Activated CD8-positive, alpha-beta memory T cell treated with anti-CD3 and anti-CD28 coated beads, Interleukin-2, amount 50 U/mL, for 48 hours (primary cell): ENCODE measurements around the gene RAB36.

Experiments
- DNase-seq: peaks from one replicate; pipeline ENCODE4 v3.0.0-alpha.2; 2020

The RAB36 gene

DNA sequence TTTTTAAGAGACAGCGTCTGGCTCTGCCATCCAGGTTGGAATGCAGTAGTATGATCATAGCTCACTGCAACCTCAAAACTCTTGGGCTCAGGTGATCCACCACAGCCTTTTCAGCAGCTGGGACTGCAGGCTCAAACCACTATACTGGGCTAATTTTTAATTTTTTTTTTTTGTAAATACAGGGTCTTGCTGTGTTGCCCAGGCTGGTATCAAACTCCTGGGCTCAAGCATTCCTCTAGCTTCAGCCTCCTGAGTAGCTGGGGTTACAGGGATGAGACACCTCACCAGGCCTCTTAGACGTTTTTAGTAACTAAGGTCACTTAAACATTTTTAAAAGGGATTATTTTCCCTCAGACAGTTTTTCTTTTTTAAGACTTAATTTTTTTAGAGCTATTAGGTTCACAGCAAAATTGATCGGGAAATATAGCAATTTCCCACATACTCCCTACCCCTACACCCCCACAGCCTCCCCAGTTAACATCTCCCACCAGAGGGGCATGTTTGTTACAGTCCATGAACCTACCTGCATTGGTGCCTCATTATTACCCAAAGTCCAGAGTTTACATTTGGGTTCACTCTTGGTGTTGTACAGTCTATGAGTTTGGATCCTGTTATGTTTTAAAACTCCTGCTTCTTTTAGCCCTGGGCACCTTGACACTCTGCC lies 39.0 kb downstream of the RAB36 start:
- DNase-seq: no peak

DNA sequence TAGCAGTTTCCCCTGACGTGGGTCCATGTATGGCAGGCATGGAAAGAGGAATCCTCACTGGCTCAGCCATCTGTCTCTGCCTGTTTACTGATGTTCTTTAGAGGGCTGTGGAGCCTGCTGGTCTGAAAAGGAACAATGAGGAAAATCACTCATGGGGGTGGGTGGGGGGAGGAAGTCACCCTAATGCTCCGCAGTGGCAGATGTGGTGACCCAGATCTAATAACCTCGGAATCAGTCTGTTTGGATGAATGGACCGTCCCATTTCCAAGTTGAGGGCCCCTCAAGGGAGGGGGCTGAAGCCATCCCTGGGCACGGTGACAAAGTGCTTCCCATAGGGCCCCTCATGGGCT lies 39.5 kb downstream of the RAB36 start:
- no peak for DNase-seq

DNA sequence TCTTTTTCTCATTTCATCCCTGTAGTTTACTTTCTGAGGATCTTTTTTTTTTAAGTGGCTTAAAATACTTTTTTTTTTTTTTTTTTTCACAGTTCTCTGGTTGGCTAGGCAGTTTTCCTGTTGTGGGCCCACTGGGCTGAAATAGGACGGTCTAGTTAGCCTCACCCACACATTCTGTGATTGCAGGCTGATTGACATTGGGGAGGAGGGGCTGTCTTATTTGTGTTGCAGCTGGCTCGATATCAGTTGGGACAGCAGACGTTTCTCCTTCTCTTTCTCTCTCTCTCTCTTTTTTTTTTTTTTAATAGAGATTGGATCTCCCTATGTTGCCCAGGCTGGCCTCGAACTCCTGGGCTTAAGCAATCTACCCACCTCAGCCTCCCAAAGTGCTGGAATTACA lies 41.9 kb downstream of the RAB36 start:
- no peak for DNase-seq

DNA sequence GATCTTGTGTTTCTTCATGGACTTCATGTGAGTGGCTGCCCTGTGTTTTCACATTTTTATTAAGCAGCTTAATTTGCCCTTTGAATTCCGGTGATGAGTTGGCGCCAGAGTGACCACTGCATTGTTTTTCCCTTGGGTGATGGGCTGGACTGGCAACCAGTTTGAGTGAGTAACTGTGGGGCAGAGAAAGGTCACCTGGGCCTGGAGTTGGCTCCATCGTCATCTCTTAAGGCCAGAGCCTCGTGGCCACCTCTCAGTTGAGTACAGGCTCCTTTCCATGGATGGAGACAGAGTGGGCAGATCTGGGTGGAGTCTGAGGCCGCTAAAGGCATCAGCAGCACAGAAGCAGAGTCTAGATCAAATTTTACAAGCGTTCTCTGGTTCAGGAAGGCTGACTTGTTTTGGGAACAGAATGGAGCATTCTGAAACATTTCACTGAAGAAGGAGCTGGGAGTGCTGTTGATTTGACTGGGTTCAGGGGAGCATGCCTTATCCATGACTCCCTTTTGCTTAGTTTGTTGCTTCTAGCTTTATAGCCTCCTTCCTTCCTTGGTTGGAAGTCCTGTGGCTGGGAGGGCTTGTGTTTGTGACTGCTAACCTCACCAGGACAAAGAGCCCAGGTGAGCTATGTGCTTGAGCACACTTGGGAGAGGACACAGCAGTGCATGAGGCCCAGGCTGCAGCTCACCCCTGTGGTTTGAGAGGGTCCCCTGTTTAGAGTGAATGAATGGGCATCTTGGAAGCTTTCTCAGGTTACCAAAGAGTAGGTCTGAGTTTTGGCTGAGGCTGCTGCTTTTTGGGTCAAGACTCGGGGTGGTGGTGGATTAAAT lies 42.8 kb downstream of the RAB36 start:
- DNase-seq: no peak

DNA sequence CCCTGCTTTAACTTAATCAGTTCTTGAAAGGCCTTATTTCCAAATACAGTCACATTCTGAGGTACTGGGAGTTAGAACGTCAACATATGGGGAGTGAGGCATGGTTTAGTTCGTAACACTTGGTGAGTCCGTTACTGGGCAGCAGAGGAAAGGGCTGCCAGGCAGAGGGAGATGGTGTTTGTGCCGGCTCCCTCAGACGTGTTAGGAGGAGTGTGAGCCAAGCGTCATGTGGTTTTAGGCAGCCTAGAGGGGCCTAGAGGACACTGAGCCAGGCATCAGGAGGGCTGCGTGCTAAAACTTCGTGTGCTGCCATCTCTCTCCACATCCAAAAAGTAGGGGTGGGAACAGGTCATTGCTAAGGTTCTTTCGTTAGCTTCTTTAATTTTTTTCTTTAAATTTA lies 45.2 kb downstream of the RAB36 start:
- DNase-seq: no peak

DNA sequence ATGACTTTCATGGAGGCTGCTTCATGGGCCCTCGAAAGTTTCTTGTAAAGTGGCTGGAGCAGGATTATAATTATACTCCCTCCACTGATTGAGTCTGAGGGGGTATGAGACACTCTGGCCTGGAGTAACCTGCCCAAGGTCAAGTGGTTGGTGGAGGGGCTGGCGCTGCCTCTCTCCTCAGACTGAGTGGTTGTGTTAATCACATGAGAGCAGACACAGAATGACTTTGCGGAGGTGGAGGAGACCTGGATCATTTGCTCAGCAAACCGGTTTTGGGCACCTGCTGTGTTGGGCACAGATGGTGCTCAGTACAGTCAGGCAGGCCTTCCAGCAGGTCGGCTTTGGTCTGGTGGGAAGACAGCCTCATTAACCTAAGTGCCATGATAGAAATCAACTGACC lies 46.9 kb downstream of the RAB36 start:
- no peak for DNase-seq

DNA sequence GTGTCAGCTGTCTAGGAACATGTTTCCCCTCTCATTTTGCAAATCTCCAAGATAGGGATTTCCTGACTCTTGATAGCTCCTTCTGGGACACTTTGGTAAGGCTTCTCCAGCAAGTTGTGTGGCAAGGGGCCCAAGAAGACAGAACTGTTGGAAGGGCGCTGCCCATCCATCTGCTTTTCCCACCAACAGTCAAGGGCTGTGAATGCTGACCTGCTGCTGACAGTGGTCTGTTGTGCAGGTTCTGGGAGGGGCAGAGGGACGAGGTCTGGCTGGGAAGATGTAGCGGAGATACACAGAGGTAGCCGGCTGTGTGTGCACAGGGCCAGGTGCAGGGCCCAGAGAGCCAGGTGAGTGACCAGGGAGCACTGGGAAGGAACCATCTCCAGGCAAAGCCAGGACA lies 47.3 kb downstream of the RAB36 start:
- DNase-seq: no peak

- no peak for DNase-seq
These were observed 48.0 kb downstream of the RAB36 start for GRCh38 chr22:23193196-23193827.

DNA sequence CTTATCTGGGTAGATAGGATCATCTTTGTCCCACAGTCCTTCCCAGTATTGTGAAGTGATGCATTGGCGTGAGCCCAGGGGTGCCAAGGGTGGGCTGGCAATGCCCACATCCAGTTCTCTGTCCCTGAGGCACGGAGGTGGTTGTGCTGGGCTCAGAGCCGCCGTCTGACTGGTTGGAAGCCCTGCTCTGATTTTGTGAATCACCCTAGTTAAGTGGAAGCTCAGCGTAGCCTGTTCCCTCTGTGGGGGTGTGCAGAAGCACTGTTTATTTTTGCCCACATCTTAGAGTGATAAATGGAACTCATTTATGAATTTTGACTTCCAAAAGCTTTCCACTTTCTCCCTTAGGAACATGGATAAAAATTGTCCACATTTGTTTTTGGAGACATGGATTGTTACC lies 48.6 kb downstream of the RAB36 start:
- DNase-seq: no peak

- DNase-seq: no peak
These were observed 50.9 kb downstream of the RAB36 start for GRCh38 chr22:23196165-23196564.

GRCh38 chr22:23197836-23198235 lies 52.6 kb downstream of the RAB36 start:
- DNase-seq: no peak

GRCh38 chr22:23199159-23199558 lies 53.9 kb downstream of the RAB36 start:
- DNase-seq: no peak

DNA sequence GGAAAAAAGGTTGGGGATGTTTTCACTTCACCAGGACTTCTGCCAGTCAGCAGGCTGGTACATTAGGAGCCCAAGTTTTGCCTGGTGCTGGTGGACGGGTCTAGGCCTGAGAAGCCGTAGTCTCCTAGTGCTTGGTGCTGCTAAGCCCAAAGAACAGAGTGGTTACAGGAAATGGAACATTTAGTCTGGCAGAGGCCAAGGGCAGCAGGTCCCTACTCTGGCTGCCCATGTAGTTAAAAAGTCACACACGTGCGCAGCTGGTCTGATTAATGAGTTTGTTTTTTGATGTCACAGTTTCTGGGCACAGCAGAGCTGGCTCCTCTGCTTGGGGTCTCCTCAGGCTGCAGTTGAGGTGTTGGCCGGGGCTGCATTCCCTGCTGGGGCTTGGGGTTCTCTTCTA lies 55.6 kb downstream of the RAB36 start:
- no peak for DNase-seq

DNA sequence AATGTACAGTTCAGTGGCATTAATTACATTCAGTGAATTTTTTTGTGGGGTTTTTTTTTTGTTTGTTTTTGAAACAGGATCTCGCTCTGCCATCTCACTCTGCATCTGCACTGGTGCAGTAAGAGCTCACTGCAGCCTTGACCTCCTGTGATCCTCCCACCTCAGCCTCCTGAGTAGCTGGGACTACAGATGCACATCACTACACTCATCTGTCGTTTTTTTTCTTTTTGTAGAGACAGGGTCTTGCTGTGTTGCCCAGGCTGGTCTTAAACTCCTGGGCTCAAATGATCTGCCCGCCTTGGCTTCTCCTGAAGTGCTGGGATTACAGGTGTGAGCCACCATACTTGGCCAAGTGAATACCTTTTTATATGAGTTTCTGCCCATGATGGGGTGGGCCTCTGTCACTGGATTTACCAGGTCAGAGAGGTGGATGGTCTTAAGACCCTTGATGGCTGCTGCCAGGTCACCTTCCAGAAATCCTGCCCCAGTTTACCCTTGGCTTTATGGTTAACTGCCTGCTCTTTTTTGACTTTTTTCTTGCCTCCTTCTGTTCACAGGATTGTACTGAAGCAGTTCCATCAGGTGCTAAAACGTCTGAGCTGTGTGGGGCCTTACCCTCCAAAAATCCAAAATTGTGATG lies 57.7 kb downstream of the RAB36 start:
- no peak for DNase-seq

- no peak for DNase-seq
These were observed 58.3 kb downstream of the RAB36 start for GRCh38 chr22:23203452-23204124.

GRCh38 chr22:23204125-23204488 lies 58.8 kb downstream of the RAB36 start:
- no peak for DNase-seq

- no peak for DNase-seq
These were observed 59.4 kb downstream of the RAB36 start for GRCh38 chr22:23204541-23205157.

- no peak for DNase-seq
These were observed 60.2 kb downstream of the RAB36 start for GRCh38 chr22:23205339-23206049.

- no peak for DNase-seq
These were observed 61.6 kb downstream of the RAB36 start for GRCh38 chr22:23206915-23207314.

GRCh38 chr22:23207729-23208393 lies 62.6 kb downstream of the RAB36 start:
- no peak for DNase-seq

- DNase-seq: no peak
These were observed 65.3 kb downstream of the RAB36 start for GRCh38 chr22:23210428-23211170.
